Liver (tissue), 9 donors: ENCODE data around the gene TSKU. TPM values are rescaled to one million over a fixed set of nuclear protein-coding genes. Genes with fewer than 3 reads are reported as not detected.
A peak's percentile ranks its signal among the peaks of the same experiment; 100 is the strongest.

Source experiments
- DNase-seq: peaks from one replicate; pipeline ENCODE4 v3.0.0-alpha.2; 2017; ENCODE audit warnings: low spot score
- H3K27ac ChIP-seq, 2 donors: one replicate each; pipeline ENCODE4 v1.7.0; 2013; ENCODE audit warnings: inconsistent platforms in 2 of 2, low read length in 2 of 2, control low read depth in 1 of 2, low read depth in 1 of 2, mild to moderate bottlenecking in 1 of 2
- H3K27me3 ChIP-seq, 4 donors: one replicate each; pipeline versions ENCODE4 v1.6.1 to v1.7.0; 2013; ENCODE audit warnings: low read length in 3 of 4, inconsistent platforms in 1 of 4, mild to moderate bottlenecking in 1 of 4, moderate library complexity in 1 of 4; ENCODE audit not compliant: control insufficient read depth in 4 of 4, insufficient read depth in 4 of 4
- H3K36me3 ChIP-seq, 4 donors: one replicate each; pipeline versions ENCODE4 v1.6.1 to v1.7.0; 2013; ENCODE audit warnings: low read length in 3 of 4, mild to moderate bottlenecking in 3 of 4, low read depth in 1 of 4, moderate library complexity in 1 of 4; ENCODE audit not compliant: control insufficient read depth in 4 of 4, insufficient read depth in 3 of 4
- H3K4me1 ChIP-seq, 4 donors: one replicate each; pipeline versions ENCODE4 v1.6.1 to v1.7.0; 2013; ENCODE audit warnings: low read length in 3 of 4, mild to moderate bottlenecking in 3 of 4, moderate library complexity in 1 of 4; ENCODE audit not compliant: control insufficient read depth in 4 of 4, insufficient read depth in 4 of 4
- H3K4me3 ChIP-seq, 3 donors: one replicate each; pipeline versions ENCODE4 v1.6.1 to v1.7.0; 2013; ENCODE audit warnings: low read length in 3 of 3, control low read depth in 1 of 3, low read depth in 1 of 3, mild to moderate bottlenecking in 1 of 3
- H3K9ac ChIP-seq, 2 donors: one replicate each; pipeline ENCODE4 v1.7.0; 2013; ENCODE audit warnings: low read length in 2 of 2, mild to moderate bottlenecking in 2 of 2, moderate library complexity in 2 of 2, control low read depth in 1 of 2, low read depth in 1 of 2
- H3K9me3 ChIP-seq, 4 donors: one replicate each; pipeline versions ENCODE4 v1.6.1 to v1.7.0; 2013; ENCODE audit warnings: low read length in 3 of 4; ENCODE audit not compliant: control insufficient read depth in 4 of 4
- ATF3 ChIP-seq: IDR thresholded peaks from 2 replicates; pipeline ENCODE4 v1.6.1; 2016; ENCODE audit warnings: antibody characterized with exemption
- CTCF ChIP-seq: fragments of 150-350 bp; IDR thresholded peaks from 2 replicates; pipeline ENCODE4 v1.5.1; 2017; ENCODE audit warnings: improper control_type of control experiment, low read depth, low read length; ENCODE audit not compliant: missing input control
- EGR1 ChIP-seq, 2 donors: IDR thresholded peaks; 2 replicates each; pipeline ENCODE4 v1.6.1; 2016 to 2018; ENCODE audit warnings: antibody characterized with exemption in 2 of 2, low read depth in 2 of 2
- FOXA1 ChIP-seq: IDR thresholded peaks from 2 replicates; pipeline ENCODE4 v1.6.1; 2016; ENCODE audit warnings: antibody characterized with exemption
- FOXA2 ChIP-seq: IDR thresholded peaks from 2 replicates; pipeline ENCODE4 v1.6.1; 2016; ENCODE audit warnings: antibody characterized with exemption
- HNF4A ChIP-seq, 2 donors: conservative IDR thresholded peaks; 2 replicates each; pipeline ENCODE4 v1.6.1; 2016; ENCODE audit warnings: antibody characterized with exemption in 2 of 2, mild to moderate bottlenecking in 2 of 2
- HNF4G ChIP-seq: IDR thresholded peaks from 2 replicates; pipeline ENCODE4 v1.6.1; 2016; ENCODE audit warnings: antibody characterized with exemption
- JUND ChIP-seq, 2 donors: IDR thresholded peaks; 2 replicates each; pipeline ENCODE4 v1.6.1; 2016; ENCODE audit warnings: antibody characterized with exemption in 2 of 2
- NR2F2 ChIP-seq: IDR thresholded peaks from 2 replicates; pipeline ENCODE4 v1.6.1; 2016; ENCODE audit warnings: antibody characterized with exemption
- RAD21 ChIP-seq, 2 donors: IDR thresholded peaks; 2 replicates each; pipeline ENCODE4 v1.6.1; 2016; ENCODE audit warnings: antibody characterized with exemption in 2 of 2, mild to moderate bottlenecking in 2 of 2
- REST ChIP-seq: IDR thresholded peaks from 2 replicates; pipeline ENCODE4 v1.6.1; 2016; ENCODE audit warnings: antibody characterized with exemption, mild to moderate bottlenecking
- RXRA ChIP-seq, 2 donors: IDR thresholded peaks; 2 replicates each; pipeline ENCODE4 v1.6.1; 2017 to 2018; ENCODE audit warnings: antibody characterized with exemption in 2 of 2, mild to moderate bottlenecking in 1 of 2
- SP1 ChIP-seq: IDR thresholded peaks from 2 replicates; pipeline ENCODE4 v1.6.1; 2018; ENCODE audit warnings: antibody characterized with exemption, mild to moderate bottlenecking
- TAF1 ChIP-seq: conservative IDR thresholded peaks from 2 replicates; pipeline ENCODE4 v1.6.1; 2016; ENCODE audit warnings: antibody characterized with exemption, mild to moderate bottlenecking
- YY1 ChIP-seq: IDR thresholded peaks from 2 replicates; pipeline ENCODE4 v1.6.1; 2016; ENCODE audit warnings: antibody characterized with exemption, mild to moderate bottlenecking
- ZBTB33 ChIP-seq: IDR thresholded peaks from 2 replicates; pipeline ENCODE4 v1.6.1; 2016; ENCODE audit warnings: antibody characterized with exemption
- WGBS: extraction: QIAGEN DNeasy Blood & Tissue Kit; methylation state at CpG from one replicate; pipeline ENCODE4 v1.1.7; 2013; 5-methylcytosine and 5-hydroxymethylcytosine counted together
- polyA plus RNA-seq, 2 donors: library from polyadenylated mRNA; stranded (reverse) in 1 of 2; unstranded in 1 of 2; fragments of 200-250 nt in 1 of 2; fragments of >200 nt in 1 of 2; fragmentation: Nextera tagmentation in 1 of 2; extraction: Ambion mirVana in 1 of 2; gene quantifications; one replicate each; pipeline versions ENCODE4 v1.2.1 to v1.2.3, GENCODE V29; 2013 to 2015
- total RNA-seq, 2 donors: library from RNA; depleted of rRNA; stranded (reverse); fragments of >200 nt; gene quantifications; one replicate each; pipeline ENCODE4 v1.2.3, GENCODE V29; 2014
- donor health status: healthy.
- donor health status: healthy.
- donor health status: healthy.
- donor health status: healthy.
- donor health status: healthy.

The TSKU gene
- total and polyA plus RNA-seq, 4 donors, result 3.3 to 492 (median 46.0) TPM

- Histone ChIP-seq H3K36me3 (peaks cover 0 to 6% (median 0%) of the 10 kb centered on the region in 4 donors), H3K4me3 (no peak overlapping the region), H3K27me3 (no peaks in the 10 kb centered on the region), H3K4me1 (peaks cover 0 to 64% (median 50%) of the 10 kb centered on the region in 4 donors), H3K27ac (no peak overlapping the region), H3K9ac (peak overlapping the region in 1 of 2 donors; percentile 23), H3K9me3 (no peaks in the 10 kb centered on the region)
- no peak for TF ChIP-seq ZBTB33
- TF ChIP-seq TAF1, result no peak
- TF ChIP-seq REST, result no peak
- TF ChIP-seq EGR1 (IDR thresholded peaks at IDR 0.05; ENCODE audit: low read depth in 2 of 2), result no peak
- DNase-seq, result peak; percentile 5
- WGBS, result 70% methylated on average over 3 of the region's 3 CpGs
These were observed 19.0 kb downstream of the TSKU start for GRCh38 chr11:76802151-76802550.

- Histone ChIP-seq H3K36me3 (peaks cover 0 to 1% (median 0%) of the 10 kb centered on the region in 4 donors), H3K4me3 (no peak overlapping the region), H3K27me3 (no peaks in the 10 kb centered on the region), H3K4me1 (peaks cover 0 to 64% (median 48%) of the 10 kb centered on the region in 4 donors), H3K27ac (peak overlapping the region in 1 of 2 donors; percentile 48), H3K9me3 (no peaks in the 10 kb centered on the region), H3K9ac (peak overlapping the region in 1 of 2 donors; percentile 5)
- TF ChIP-seq NR2F2 (no peak), FOXA1 (no peak), SP1 (no peak), CTCF (no peak), HNF4A (conservative IDR thresholded peaks at IDR 0.05) (no peak), EGR1 (IDR thresholded peaks at IDR 0.05; ENCODE audit: low read depth in 2 of 2) (no peak), FOXA2 (no peak), REST (no peak), JUND (IDR thresholded peaks at IDR 0.05) (no peak), HNF4G (no peak), ATF3 (no peak), RXRA (IDR thresholded peaks at IDR 0.05) (no peak), RAD21 (IDR thresholded peaks at IDR 0.05) (no peak), YY1 (no peak), TAF1 (no peak)
- WGBS, result 74% methylated on average over 4 of the region's 4 CpGs
- peak; percentile 30 for DNase-seq
These were observed 19.5 kb downstream of the TSKU start for GRCh38 chr11:76802621-76803020.
